H9 (cell line): ENCODE data around the gene MACIR. TPM values are rescaled to one million over a fixed set of nuclear protein-coding genes. Genes with fewer than 3 reads are reported as not detected.

ENCODE experiments used
- DNase-seq: peaks from one replicate; pipeline ENCODE4 v3.0.0-alpha.2; 2017
- H2AFZ ChIP-seq: one replicate; pipeline ENCODE4 v1.6.1; 2013; ENCODE audit warnings: mild to moderate bottlenecking, low read length, control low read depth, moderate library complexity
- H2AK5ac ChIP-seq: 2 replicates; pipeline ENCODE4 v1.6.1; 2013; ENCODE audit warnings: low read length, control low read depth, mixed read lengths; ENCODE audit not compliant: insufficient read length
- H2BK120ac ChIP-seq: one replicate; pipeline ENCODE4 v1.6.1; 2013; ENCODE audit warnings: low read depth, mild to moderate bottlenecking, low read length, control low read depth, inconsistent platforms; ENCODE audit not compliant: poor library complexity, severe bottlenecking
- H2BK12ac ChIP-seq: 2 replicates; pipeline ENCODE4 v1.6.1; 2013; ENCODE audit warnings: low read length, control low read depth, mixed read lengths, low read depth; ENCODE audit not compliant: insufficient read length
- H2BK15ac ChIP-seq: 2 replicates; pipeline ENCODE4 v1.6.1; 2013; ENCODE audit warnings: low read depth, low read length, control low read depth
- H2BK20ac ChIP-seq: one replicate; pipeline ENCODE4 v1.6.1; 2013; ENCODE audit warnings: low read depth, mild to moderate bottlenecking, low read length, control low read depth, inconsistent platforms; ENCODE audit not compliant: poor library complexity, severe bottlenecking
- H2BK5ac ChIP-seq: 2 replicates; pipeline ENCODE4 v1.6.1; 2013; ENCODE audit warnings: low read length, control low read depth, mixed read lengths; ENCODE audit not compliant: insufficient read length
- H3K14ac ChIP-seq: 2 replicates; pipeline ENCODE4 v1.6.1; 2013; ENCODE audit warnings: low read length, control low read depth; ENCODE audit not compliant: insufficient read depth
- H3K18ac ChIP-seq: 2 replicates; pipeline ENCODE4 v1.6.1; 2013; ENCODE audit warnings: low read depth, mild to moderate bottlenecking, mixed read lengths, low read length, control low read depth; ENCODE audit not compliant: insufficient read length
- H3K23ac ChIP-seq: 2 replicates; pipeline ENCODE4 v1.6.1; 2013; ENCODE audit warnings: low read length, control low read depth, mixed read lengths, low read depth; ENCODE audit not compliant: insufficient read length
- H3K23me2 ChIP-seq: 2 replicates; pipeline ENCODE4 v1.6.1; 2013; ENCODE audit warnings: low read depth, mild to moderate bottlenecking, mixed read lengths, low read length, control low read depth; ENCODE audit not compliant: insufficient read length, poor library complexity, severe bottlenecking
- H3K27ac ChIP-seq: 2 replicates; pipeline ENCODE4 v1.5.1; 2013; ENCODE audit warnings: low read length, control low read depth, mixed read lengths, low read depth; ENCODE audit not compliant: insufficient read length
- H3K27me3 ChIP-seq: 2 replicates; pipeline ENCODE4 v1.6.1; 2013; ENCODE audit warnings: low read length, control low read depth, inconsistent platforms; ENCODE audit not compliant: insufficient read depth
- H3K4ac ChIP-seq: 2 replicates; pipeline ENCODE4 v1.6.1; 2013; ENCODE audit warnings: low read depth, mild to moderate bottlenecking, control low read depth, inconsistent platforms, low read length, moderate library complexity
- H3K4me1 ChIP-seq: 2 replicates; pipeline ENCODE4 v1.6.1; 2013; ENCODE audit warnings: low read length, control low read depth, inconsistent platforms; ENCODE audit not compliant: insufficient read depth
- H3K4me2 ChIP-seq: 2 replicates; pipeline ENCODE4 v1.6.1; 2013; ENCODE audit warnings: low read length, control low read depth, mixed read lengths; ENCODE audit not compliant: insufficient read length, insufficient read depth
- H3K56ac ChIP-seq: 2 replicates; pipeline ENCODE4 v1.6.1; 2013; ENCODE audit warnings: low read depth, mild to moderate bottlenecking, mixed read lengths, low read length, control low read depth; ENCODE audit not compliant: insufficient read length
- H3K79me1 ChIP-seq: 2 replicates; pipeline ENCODE4 v1.6.1; 2013; ENCODE audit warnings: low read depth, mild to moderate bottlenecking, moderate library complexity, low read length, control low read depth, inconsistent platforms; ENCODE audit not compliant: insufficient read depth, poor library complexity, severe bottlenecking
- H3K79me2 ChIP-seq: 2 replicates; pipeline ENCODE4 v1.6.1; 2013; ENCODE audit warnings: low read length, control low read depth, inconsistent platforms; ENCODE audit not compliant: insufficient read depth
- H3K9ac ChIP-seq: 2 replicates; pipeline ENCODE4 v1.6.1; 2013; ENCODE audit warnings: low read length, control low read depth, mixed read lengths; ENCODE audit not compliant: insufficient read length; ENCODE audit errors: extremely low read depth
- H3K9me3 ChIP-seq: one replicate; pipeline ENCODE4 v1.6.1; 2013; ENCODE audit warnings: low read depth, low read length, inconsistent platforms; ENCODE audit not compliant: control insufficient read depth
- H3T11ph ChIP-seq: one replicate; pipeline ENCODE4 v1.6.1; 2013; ENCODE audit warnings: mild to moderate bottlenecking, low read length, control low read depth, inconsistent platforms
- H4K20me1 ChIP-seq: one replicate; pipeline ENCODE4 v1.6.1; 2013; ENCODE audit not compliant: control insufficient read depth, insufficient read length, insufficient read depth
- H4K5ac ChIP-seq: 2 replicates; pipeline ENCODE4 v1.6.1; 2013; ENCODE audit warnings: low read depth, mild to moderate bottlenecking, mixed read lengths, low read length, control low read depth; ENCODE audit not compliant: insufficient read length
- H4K8ac ChIP-seq: replicated peaks from 2 replicates; pipeline ENCODE4 v1.6.1; 2013; ENCODE audit warnings: low read length, control low read depth, mixed read lengths, low read depth; ENCODE audit not compliant: insufficient read length
- H4K91ac ChIP-seq: 2 replicates; pipeline ENCODE4 v1.6.1; 2013; ENCODE audit warnings: low read depth, mild to moderate bottlenecking, moderate library complexity, mixed read lengths, low read length, control low read depth; ENCODE audit not compliant: insufficient read length
- H3K27ac Mint-ChIP-seq, 3 experiments: 2 replicates in 2 of 3; 3 replicates in 1 of 3; pipeline ENCODE4 v1.8.0; 2020 to 2021; ENCODE audit warnings: mixed read lengths in 3 of 3, mild to moderate bottlenecking in 1 of 3, moderate library complexity in 1 of 3
- H3K27me3 Mint-ChIP-seq: 2 replicates; pipeline ENCODE4 v1.8.0; 2021; ENCODE audit warnings: low read depth, mild to moderate bottlenecking, moderate library complexity, mixed read lengths
- H3K36me3 Mint-ChIP-seq, 3 experiments: 2 replicates in 2 of 3; 3 replicates in 1 of 3; pipeline ENCODE4 v1.8.0; 2020 to 2021; ENCODE audit warnings: low read depth in 3 of 3, mixed read lengths in 3 of 3; ENCODE audit not compliant: insufficient read depth in 1 of 3
- H3K4me1 Mint-ChIP-seq, 2 experiments: 2 replicates each; pipeline ENCODE4 v1.8.0; 2020; ENCODE audit warnings: mixed read lengths in 2 of 2
- H3K4me3 Mint-ChIP-seq, 2 experiments: 2 replicates in 1 of 2; 3 replicates in 1 of 2; pipeline ENCODE4 v1.8.0; 2020 to 2021; ENCODE audit warnings: mild to moderate bottlenecking in 2 of 2, mixed read lengths in 2 of 2, moderate library complexity in 1 of 2
- H3K9me3 Mint-ChIP-seq, 2 experiments: 2 replicates in 1 of 2; 3 replicates in 1 of 2; pipeline ENCODE4 v1.8.0; 2020; ENCODE audit warnings: mild to moderate bottlenecking in 2 of 2, mixed read lengths in 2 of 2, moderate library complexity in 1 of 2
- WGBS: extraction: QIAGEN DNeasy Blood & Tissue Kit; methylation state at CpG from one replicate; pipeline ENCODE4 v1.1.7; 2013; ENCODE audit warnings: missing lambda C conversion rate, low lambda C conversion rate, mixed read lengths; ENCODE audit not compliant: insufficient read length; ENCODE audit errors: extremely low coverage; 5-methylcytosine and 5-hydroxymethylcytosine counted together
- total RNA-seq: library from RNA; stranded (reverse); gene quantifications from 2 replicates; pipeline ENCODE4 v1.2.1, GENCODE V29; 2021
- TF ChIP-seq, protein P1 (sequence below): fragments of 200-600 bp; sonication (generic); conservative IDR thresholded peaks from 3 replicates; pipeline ENCODE4 v1.8.0; 2021; ENCODE audit warnings: antibody characterized with exemption, mild to moderate bottlenecking

MACIR gene
- total RNA-seq, 1 experiment from 2014 or later: 11.7 TPM

GRCh38 chr5:103293099-103293498 lies 34.5 kb downstream of the MACIR start:
- no peak overlapping the region for H3K18ac ChIP-seq
- H3K27ac Mint-ChIP-seq: no peak overlapping the region
- H3K14ac ChIP-seq: no peak overlapping the region

More at GRCh38 chr5:103293099-103293498, 34.5 kb downstream of the MACIR start:
- Mint-ChIP-seq H3K9me3 (no peaks in the 10 kb centered on the region), H3K36me3 (no peaks in the 10 kb centered on the region), H3K4me3 (no peak overlapping the region), H3K4me1 (peaks cover 4 to 6% of the 10 kb centered on the region in 2 experiments), H3K27me3 (no peaks in the 10 kb centered on the region)
- Histone ChIP-seq H2AFZ (no peak overlapping the region), H3K27ac (no peak overlapping the region), H3K9ac (no peak overlapping the region), H3K23ac (no peak overlapping the region), H2BK12ac (no peak overlapping the region), H4K20me1 (no peaks in the 10 kb centered on the region), H4K5ac (no peak overlapping the region), H2BK15ac (no peak overlapping the region), H2BK120ac (no peak overlapping the region), H2AK5ac (no peak overlapping the region), H3K79me1 (no peaks in the 10 kb centered on the region), H3K56ac (no peak overlapping the region), H2BK20ac (no peak overlapping the region), H3K27me3 (no peaks in the 10 kb centered on the region), H4K91ac (no peak overlapping the region), H3K4me2 (no peak overlapping the region), H2BK5ac (no peak overlapping the region), H3K4me1 (no peaks in the 10 kb centered on the region), H3K23me2 (no peaks in the 10 kb centered on the region), H3K9me3 (no peaks in the 10 kb centered on the region), H3K79me2 (no peaks in the 10 kb centered on the region), H3K4ac (no peak overlapping the region), H4K8ac (no peak overlapping the region), H3T11ph (no peak overlapping the region)
- DNase-seq: no peak
- TF ChIP-seq, protein P1, sequence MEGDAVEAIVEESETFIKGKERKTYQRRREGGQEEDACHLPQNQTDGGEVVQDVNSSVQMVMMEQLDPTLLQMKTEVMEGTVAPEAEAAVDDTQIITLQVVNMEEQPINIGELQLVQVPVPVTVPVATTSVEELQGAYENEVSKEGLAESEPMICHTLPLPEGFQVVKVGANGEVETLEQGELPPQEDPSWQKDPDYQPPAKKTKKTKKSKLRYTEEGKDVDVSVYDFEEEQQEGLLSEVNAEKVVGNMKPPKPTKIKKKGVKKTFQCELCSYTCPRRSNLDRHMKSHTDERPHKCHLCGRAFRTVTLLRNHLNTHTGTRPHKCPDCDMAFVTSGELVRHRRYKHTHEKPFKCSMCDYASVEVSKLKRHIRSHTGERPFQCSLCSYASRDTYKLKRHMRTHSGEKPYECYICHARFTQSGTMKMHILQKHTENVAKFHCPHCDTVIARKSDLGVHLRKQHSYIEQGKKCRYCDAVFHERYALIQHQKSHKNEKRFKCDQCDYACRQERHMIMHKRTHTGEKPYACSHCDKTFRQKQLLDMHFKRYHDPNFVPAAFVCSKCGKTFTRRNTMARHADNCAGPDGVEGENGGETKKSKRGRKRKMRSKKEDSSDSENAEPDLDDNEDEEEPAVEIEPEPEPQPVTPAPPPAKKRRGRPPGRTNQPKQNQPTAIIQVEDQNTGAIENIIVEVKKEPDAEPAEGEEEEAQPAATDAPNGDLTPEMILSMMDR: no peak
- WGBS: no CpG with 5 or more reads among the region's 1 CpG
